Caco-2 (cell line): Measurements from ENCODE around the gene PELI2. TPM values are rescaled to one million over a fixed set of nuclear protein-coding genes. Genes with fewer than 3 reads are reported as not detected.

Experiments
- BruUV-seq: library from RNA; stranded (reverse); fragments of 400-500 nt; replicated peaks from 2 replicates; lab custom pipeline; 2021; lab: Mats Ljungman, UMichigan
- CTCF ChIA-PET: fragments of 300-600 bp; sonication (Branson Sonifier 250); formaldehyde crosslinking; loops from one replicate; lab custom pipeline; 2022; ENCODE audit warnings: antibody characterized with exemption; lab: Charles Lee
- POLR2A ChIA-PET: fragments of 300-600 bp; sonication (Branson Sonifier 250); formaldehyde crosslinking; loops from one replicate; lab custom pipeline; 2022; ENCODE audit warnings: antibody characterized with exemption; lab: Charles Lee
- DNase-seq, 2 experiments: peaks; one replicate each; pipeline versions ENCODE4 v3.0.0 to v3.0.0-alpha.2; 2020 to 2022
- H3K27me3 ChIP-seq: replicated peaks from 2 replicates; pipeline ENCODE4 v1.6.0; 2011; ENCODE audit warnings: low read length; ENCODE audit not compliant: control insufficient read depth, insufficient read depth
- H3K36me3 ChIP-seq: 2 replicates; pipeline ENCODE4 v1.5.1; 2011; ENCODE audit warnings: low read length; ENCODE audit not compliant: control insufficient read depth, insufficient read depth
- H3K4me1 ChIP-seq: fragments of 250-450 bp; sonication (Bioruptor Pico); 2 replicates; pipeline ENCODE4 v1.5.1; 2020; ENCODE audit warnings: mild to moderate bottlenecking
- H3K4me3 ChIP-seq: 2 replicates; pipeline ENCODE4 v1.5.1; 2011; ENCODE audit warnings: low read depth, mild to moderate bottlenecking, control low read depth, low read length
- H3K9me3 ChIP-seq: fragments of 250-450 bp; sonication (Bioruptor Pico); 2 replicates; pipeline ENCODE4 v1.5.1; 2020; ENCODE audit warnings: mild to moderate bottlenecking, moderate library complexity
- H3K27ac Mint-ChIP-seq: one replicate; pipeline ENCODE4 v1.8.0; 2022; ENCODE audit warnings: mixed read lengths; ENCODE audit not compliant: unreplicated experiment
- H3K27me3 Mint-ChIP-seq: one replicate; pipeline ENCODE4 v1.8.0; 2022; ENCODE audit warnings: mixed read lengths; ENCODE audit not compliant: insufficient read depth, unreplicated experiment
- H3K36me3 Mint-ChIP-seq: one replicate; pipeline ENCODE4 v1.8.0; 2022; ENCODE audit warnings: mild to moderate bottlenecking, mixed read lengths; ENCODE audit not compliant: insufficient read depth, unreplicated experiment
- H3K4me1 Mint-ChIP-seq: one replicate; pipeline ENCODE4 v1.8.0; 2022; ENCODE audit warnings: low read depth, mixed read lengths; ENCODE audit not compliant: unreplicated experiment
- H3K4me3 Mint-ChIP-seq: one replicate; pipeline ENCODE4 v1.8.0; 2022; ENCODE audit warnings: mild to moderate bottlenecking, moderate library complexity, mixed read lengths; ENCODE audit not compliant: unreplicated experiment
- H3K9me3 Mint-ChIP-seq: one replicate; pipeline ENCODE4 v1.8.0; 2022; ENCODE audit warnings: mixed read lengths; ENCODE audit not compliant: unreplicated experiment
- CTCF ChIP-seq, 2 experiments: fragments of 200-600 bp in 1 of 2; IDR thresholded peaks; 1 replicate in 1 of 2; 2 replicates in 1 of 2; pipeline versions ENCODE4 v1.5.1 to v1.8.0; 2011 to 2022; ENCODE audit warnings: antibody characterized with exemption in 1 of 2, control low read depth in 1 of 2, inconsistent platforms in 1 of 2, low read depth in 1 of 2, low read length in 1 of 2, mild to moderate bottlenecking in 1 of 2, moderate library complexity in 1 of 2; ENCODE audit not compliant: insufficient read depth in 1 of 2, severe bottlenecking in 1 of 2, unreplicated experiment in 1 of 2
- intact Hi-C: fragments of 100-400 bp; cut with micrococcal nuclease; formaldehyde crosslinking; loops from one replicate; pipeline ENCODE4 v1.10.0; 2022; ENCODE audit not compliant: unreplicated experiment
- total RNA-seq: library from RNA; stranded (reverse); gene quantifications from 2 replicates; pipeline ENCODE4 v1.2.3, GENCODE V29; 2022

Gene PELI2
- total RNA-seq, 1 experiment from 2014 or later: 8.5 TPM

GRCh38 chr14:56349960-56350359, 231.7 kb downstream of the PELI2 start:
- ChIA-PET POLR2A (no interaction called here), CTCF (no interaction called here)
- Histone ChIP-seq H3K36me3 (no peaks in the 10 kb centered on the region), H3K27me3 (no peaks in the 10 kb centered on the region), H3K9me3 (no peaks in the 10 kb centered on the region), H3K4me1 (no peaks in the 10 kb centered on the region), H3K4me3 (no peak overlapping the region)
- Mint-ChIP-seq H3K4me1 (no peaks in the 10 kb centered on the region), H3K9me3 (no peaks in the 10 kb centered on the region), H3K4me3 (no peak overlapping the region), H3K27ac (no peak overlapping the region), H3K27me3 (peaks cover 5% of the 10 kb centered on the region), H3K36me3 (no peaks in the 10 kb centered on the region)
- TF ChIP-seq CTCF (IDR thresholded peaks at IDR 0.05; ENCODE audit: insufficient read depth in 1 of 2, low read depth in 1 of 2, low read length in 1 of 2, severe bottlenecking in 1 of 2, unreplicated experiment in 1 of 2): no peak
- no TSS peak for BruUV-seq
- no peak for DNase-seq
- intact Hi-C loops: no loop called here
